ENCODE data around the gene MRPL4.

Gene MRPL4

DNA sequence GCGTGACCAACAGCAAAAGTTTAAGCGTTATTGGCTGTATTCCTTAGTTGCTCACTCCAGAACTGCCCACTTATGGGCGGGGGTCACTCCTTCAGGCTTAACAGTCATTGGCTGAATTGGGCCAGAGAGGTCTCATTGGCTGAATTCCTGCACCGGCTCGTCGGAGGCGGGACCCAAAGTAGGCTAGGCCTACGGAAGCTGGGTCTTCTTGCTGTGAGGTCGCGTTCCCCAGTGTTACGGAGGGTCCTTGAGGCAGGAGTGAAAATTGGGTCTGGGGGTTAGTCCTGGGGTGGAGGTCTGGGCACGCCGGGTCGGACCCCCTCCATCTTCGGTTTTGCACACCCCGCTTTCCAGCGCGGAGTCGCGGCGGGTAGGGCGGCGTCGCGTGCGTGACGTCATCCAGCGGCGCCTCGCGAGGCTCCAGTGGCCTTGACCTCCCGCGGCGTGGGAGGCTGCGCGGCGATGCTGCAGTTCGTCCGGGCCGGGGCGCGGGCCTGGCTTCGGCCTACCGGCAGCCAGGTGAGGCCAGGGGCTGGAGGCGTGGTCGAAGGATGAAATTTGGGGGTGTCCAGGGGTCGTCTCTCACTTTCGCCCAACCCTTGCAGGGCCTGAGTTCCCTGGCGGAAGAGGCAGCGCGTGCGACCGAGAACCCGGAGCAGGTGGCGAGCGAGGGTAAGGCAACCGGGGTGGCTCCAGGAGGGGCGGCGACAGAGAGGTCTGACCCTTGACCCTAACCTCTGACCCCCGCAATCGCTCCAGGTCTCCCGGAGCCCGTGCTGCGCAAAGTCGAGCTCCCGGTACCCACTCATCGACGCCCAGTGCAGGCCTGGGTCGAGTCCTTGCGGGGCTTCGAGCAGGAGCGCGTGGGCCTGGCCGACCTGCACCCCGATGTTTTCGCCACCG lies at the start of gene MRPL4:
Gene MRPL4, plus strand, starts transcription at position 423 of the 903 bp plus-strand sequence. Its CDS starts 40 bp downstream, at position 463.
- peak; percentile 83 to 87 (median 85) for DNase-seq (ENCODE audit: low read depth in 3 of 3, low spot score in 1 of 3)

DNA sequence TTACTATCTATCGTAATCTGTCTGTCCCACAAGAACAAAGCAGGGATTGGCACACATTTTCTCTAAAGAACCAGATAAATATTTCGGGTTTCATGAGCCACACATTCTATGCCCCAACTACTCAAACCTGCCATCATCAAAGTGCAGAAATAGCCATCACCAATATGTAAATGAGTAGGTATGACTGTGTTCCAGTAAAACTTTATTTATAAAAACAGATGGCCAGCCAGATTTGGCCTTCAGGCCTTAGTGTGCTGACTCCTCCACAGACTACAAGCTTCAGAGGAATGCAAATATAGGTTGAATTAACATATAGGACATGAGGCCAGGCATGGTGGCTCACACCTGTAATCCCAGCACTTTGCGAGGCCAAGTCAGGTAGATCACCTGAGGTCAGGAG lies 48.3 kb upstream of the MRPL4 start:
- no peak for DNase-seq (ENCODE audit: low read depth in 3 of 3, low spot score in 1 of 3)

- DNase-seq (ENCODE audit: low read depth in 3 of 3, low spot score in 1 of 3) = no peak
Measured at GRCh38 chr19:10205636-10206035, 46.4 kb upstream of the MRPL4 start.

DNA sequence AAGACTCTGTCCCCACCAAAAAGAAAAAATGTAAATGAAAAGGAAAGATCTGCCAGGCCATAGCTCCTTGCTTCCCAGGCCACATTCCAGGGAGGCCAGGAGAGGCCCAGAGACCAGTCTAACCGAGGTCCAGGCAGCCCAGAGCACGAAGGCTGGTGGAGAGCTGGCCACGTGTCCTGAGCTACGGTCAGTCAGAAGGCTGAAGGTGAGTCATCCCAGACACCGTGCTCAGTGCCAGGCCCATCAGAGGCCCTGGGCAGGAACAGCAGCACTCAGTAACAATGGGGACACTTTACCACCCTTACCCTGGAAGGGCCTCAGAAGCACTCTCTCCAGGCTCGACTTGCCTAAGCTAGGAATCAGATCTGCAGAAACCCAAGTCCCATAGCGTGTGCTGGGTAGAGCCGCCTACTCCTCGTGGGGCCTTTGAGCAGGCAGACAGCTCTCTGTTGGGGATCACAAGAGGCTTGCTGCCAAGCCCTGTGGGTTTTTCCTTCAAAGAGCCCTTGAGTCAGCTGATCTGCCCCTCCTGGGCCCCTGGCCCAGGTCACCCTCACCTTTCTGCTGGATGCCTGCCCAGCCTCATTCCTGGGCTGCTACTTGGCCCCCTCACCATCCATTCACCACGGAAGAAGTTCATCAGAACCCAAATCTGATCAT lies 45.7 kb upstream of the MRPL4 start:
- DNase-seq (ENCODE audit: low read depth in 3 of 3, low spot score in 1 of 3) = no peak

DNA sequence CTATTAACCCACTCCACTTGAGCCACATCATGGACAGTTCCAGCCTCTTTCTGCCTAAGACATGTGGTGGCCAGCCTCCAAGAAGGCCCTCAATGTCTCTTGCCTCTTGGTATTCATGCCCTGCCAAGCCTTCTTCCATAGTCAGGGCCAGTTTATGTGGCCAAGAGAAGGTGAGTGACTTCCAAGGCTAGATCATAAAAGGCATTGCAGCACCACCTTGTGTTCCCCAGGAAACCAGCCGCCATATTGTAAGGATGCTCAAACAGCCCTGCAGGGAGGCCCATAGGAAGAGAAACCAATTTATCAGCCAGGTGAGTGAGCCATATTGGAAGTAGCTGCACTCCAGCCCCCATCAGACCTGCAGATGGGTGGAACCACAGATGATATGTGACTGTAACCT lies 45.0 kb upstream of the MRPL4 start:
- DNase-seq (ENCODE audit: low read depth in 3 of 3, low spot score in 1 of 3) = no peak

DNA sequence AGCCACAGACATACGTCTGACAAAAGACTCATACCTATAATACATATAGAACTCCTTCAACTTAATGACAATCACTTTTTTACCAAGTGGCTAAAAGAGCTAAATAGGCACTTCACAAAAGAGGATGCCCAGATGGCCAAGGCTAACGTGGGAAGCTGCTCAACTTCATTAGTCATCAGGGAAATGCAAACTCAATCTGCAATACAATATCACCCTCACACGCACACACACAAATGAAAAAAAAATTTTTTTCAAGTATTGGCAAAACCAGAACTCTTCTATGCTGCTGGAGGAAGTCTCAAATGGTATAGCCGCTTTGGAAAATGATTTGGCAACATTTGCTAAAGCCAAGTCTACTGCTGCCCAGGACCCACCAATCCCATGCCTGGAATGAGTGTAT lies 42.7 kb upstream of the MRPL4 start:
- no peak for DNase-seq (ENCODE audit: low read depth in 3 of 3, low spot score in 1 of 3)

DNA sequence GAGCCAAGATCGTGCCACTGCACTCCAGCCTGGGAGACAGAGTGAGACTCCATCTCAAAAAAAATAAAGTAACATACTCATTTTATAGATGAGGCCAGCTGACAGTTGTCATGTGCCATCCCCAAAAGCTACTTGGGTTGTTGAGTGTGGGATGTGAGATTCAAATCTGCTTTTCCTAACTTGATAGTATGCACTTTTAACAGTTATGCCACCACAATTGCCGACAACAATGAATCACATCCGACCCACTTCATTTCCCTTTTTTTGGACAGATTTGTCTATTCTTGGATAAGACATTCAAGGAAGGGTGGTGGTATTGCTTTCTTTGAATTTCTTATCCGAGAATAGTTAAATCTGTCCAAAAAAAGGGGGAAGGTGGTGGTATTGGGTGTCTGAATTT lies 41.0 kb upstream of the MRPL4 start:
- no peak for DNase-seq (ENCODE audit: low read depth in 3 of 3, low spot score in 1 of 3)

DNA sequence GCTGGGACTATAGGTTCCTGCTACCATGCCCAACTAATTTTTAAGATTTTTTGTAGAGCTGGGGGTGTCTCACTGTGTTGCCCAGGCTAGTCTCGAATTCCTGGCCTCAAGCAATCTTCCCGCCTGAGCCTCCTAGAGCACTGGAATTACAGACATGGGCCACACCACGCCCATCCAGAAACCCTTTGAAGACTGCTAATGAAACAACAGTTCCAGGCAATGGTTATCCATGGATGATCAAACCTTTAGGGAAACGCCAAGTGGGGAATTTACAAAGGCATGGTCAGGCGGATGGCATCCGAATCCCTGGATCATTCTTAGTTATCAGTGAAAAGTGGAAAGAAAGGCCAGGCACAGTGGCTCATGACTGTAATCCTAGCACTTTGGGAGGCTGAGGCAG lies 40.3 kb upstream of the MRPL4 start:
- DNase-seq (ENCODE audit: low read depth in 3 of 3, low spot score in 1 of 3) = no peak

- no peak for DNase-seq (ENCODE audit: low read depth in 3 of 3, low spot score in 1 of 3)
Measured at GRCh38 chr19:10214784-10215183, 37.2 kb upstream of the MRPL4 start.

- DNase-seq (ENCODE audit: low read depth in 3 of 3, low spot score in 1 of 3) = no peak
Measured at GRCh38 chr19:10217085-10217484, 34.9 kb upstream of the MRPL4 start.

DNA sequence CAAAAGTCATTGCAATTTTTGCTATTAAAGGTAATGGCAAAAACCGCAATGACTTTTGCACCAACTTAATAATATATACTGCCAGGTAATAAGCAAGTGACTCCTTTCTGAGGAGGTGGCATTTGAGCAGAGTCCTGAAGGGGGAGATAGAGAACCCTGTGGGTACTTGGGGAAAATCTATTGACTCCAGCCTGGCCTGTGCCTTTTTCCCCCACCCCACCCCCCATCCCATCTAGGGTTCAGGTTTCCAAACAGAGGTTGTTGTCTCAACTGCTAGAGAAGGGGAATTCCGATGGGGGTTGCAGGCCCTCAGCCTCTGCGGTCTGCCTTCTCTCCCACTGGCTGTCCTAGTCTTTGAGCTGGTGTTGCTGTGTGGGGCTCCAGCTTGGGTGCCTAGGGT lies 32.3 kb upstream of the MRPL4 start:
- DNase-seq (ENCODE audit: low read depth in 3 of 3, low spot score in 1 of 3) = no peak

DNA sequence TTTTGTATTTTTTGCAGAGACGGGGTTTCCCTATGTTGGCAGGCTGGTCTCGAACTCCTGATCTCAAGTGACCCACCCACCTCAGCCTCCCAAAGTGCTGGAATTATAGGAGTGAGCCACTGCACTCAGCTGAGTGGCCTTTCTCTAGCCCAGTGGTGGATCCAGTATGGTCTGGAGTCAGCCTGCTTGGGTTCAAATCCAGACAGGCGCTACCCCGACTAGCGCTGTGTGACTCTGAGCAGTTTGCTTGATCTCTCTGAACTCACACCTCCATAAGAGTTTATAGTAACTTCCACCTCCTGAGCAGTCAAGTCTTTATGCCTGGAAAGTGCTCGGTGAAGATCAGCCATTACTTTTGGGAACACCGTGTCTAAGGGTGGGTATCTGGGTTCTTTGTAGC lies 31.3 kb upstream of the MRPL4 start:
- no peak for DNase-seq (ENCODE audit: low read depth in 3 of 3, low spot score in 1 of 3)

DNA sequence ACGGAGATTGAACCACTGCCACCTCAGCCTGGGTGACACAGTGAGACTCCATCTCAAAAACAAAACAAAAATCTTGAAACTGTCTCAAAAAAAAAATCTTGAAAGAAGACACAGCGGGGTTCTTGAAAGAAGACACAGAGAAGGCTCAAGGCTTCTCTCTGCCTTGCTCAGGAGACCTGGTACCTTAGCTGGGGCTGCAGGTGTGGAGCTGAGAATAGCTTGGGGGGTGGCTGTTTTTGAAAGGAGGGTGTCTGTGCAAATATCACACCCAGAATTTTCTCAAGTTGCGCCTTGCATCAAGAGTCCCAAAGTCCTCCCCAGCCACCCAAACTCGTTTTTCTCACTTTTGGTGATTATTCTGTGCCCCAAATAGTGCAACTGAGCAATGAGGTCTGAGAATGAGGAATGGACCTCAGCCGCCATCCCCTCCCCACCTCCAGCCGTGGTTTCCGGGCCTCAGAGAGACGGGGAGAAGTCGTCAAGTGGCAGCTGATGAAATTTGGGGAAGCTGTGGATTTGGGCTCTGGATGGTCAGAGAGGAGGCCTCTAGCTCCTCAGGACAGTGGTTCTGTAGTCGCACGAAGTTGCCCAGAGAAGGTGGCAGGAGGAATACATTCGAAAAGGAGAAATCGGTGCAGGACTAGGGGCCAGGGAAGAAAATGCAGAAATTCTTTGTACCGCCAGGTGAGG lies 29.7 kb upstream of the MRPL4 start:
- no peak for DNase-seq (ENCODE audit: low read depth in 3 of 3, low spot score in 1 of 3)

DNA sequence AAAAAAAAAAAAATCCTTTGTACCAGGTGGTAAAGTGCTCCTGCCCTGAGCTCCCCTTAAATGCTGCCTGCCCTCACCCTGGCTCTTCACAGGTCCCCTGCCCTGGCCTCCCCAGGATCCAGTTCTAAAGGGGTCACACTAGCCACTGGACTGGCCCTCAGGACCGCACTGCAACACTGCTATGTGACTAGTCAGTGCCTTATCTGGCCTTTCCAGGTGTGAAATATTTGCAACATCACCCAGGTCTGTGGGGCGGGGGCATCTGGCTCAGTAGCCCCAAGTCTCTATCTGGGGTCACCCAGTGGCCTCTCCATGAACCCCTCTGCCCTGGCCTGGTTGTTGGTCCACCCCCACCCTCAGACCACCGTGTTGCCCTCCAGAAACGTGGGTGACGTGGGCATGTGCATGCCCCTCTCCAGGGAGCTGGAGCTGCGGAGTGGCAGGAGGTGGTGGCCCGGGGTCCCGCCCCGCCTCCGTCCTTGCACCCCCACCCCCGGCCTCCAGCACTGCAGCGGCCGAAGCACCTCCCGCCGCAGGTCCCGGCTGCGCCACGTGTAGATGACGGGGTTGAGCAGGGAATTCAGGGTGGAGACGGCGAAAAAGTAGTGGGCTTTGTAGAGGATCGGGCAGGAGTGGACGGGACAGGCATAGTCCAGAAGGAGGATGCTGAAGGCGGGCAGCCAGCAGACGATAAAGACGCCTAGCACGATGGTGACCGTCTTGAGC lies 28.4 kb upstream of the MRPL4 start:
- no peak for DNase-seq (ENCODE audit: low read depth in 3 of 3, low spot score in 1 of 3)

- DNase-seq (ENCODE audit: low read depth in 3 of 3, low spot score in 1 of 3) = no peak
Measured at GRCh38 chr19:10224337-10224736, 27.7 kb upstream of the MRPL4 start.

GRCh38 chr19:10226021-10226375 lies 26.0 kb upstream of the MRPL4 start:
- no peak for DNase-seq (ENCODE audit: low read depth in 3 of 3, low spot score in 1 of 3)

GRCh38 chr19:10226376-10227025 lies 25.5 kb upstream of the MRPL4 start:
- DNase-seq (ENCODE audit: low read depth in 3 of 3, low spot score in 1 of 3) = no peak

GRCh38 chr19:10227026-10227971 lies 24.7 kb upstream of the MRPL4 start:
- DNase-seq (ENCODE audit: low read depth in 3 of 3, low spot score in 1 of 3) = no peak

GRCh38 chr19:10228393-10228792 lies 23.6 kb upstream of the MRPL4 start:
- no peak for DNase-seq (ENCODE audit: low read depth in 3 of 3, low spot score in 1 of 3)

GRCh38 chr19:10228920-10229319 lies 23.1 kb upstream of the MRPL4 start:
- DNase-seq (ENCODE audit: low read depth in 3 of 3, low spot score in 1 of 3) = no peak

All from stimulated activated CD4-positive, alpha-beta T cell treated with anti-CD3 and anti-CD28 coated beads, TNF-alpha, amount 100 ng/mL, for 1 hour (primary cell).